Activated CD8-positive, alpha-beta memory T cell treated with anti-CD3 and anti-CD28 coated beads, Interleukin-2, amount 50 U/mL, for 1 hour (primary cell): ENCODE data around the gene DNMT3A.

Experiments
- DNase-seq: peaks from one replicate; pipeline ENCODE4 v3.0.0-alpha.2; 2020; ENCODE audit errors: extremely low read depth

DNMT3A gene

GRCh38 chr2:25343187-25343825, 1.6 kb upstream of the DNMT3A start:
- DNase-seq: no peak

GRCh38 chr2:25342372-25343186, 854 bp upstream of the DNMT3A start:
- peak; percentile 30 for DNase-seq

- DNase-seq: no peak
Observed at GRCh38 chr2:25341011-25341727, 556 bp downstream of the DNMT3A start.

GRCh38 chr2:25340181-25340921, 1.4 kb downstream of the DNMT3A start:
- DNase-seq: no peak

GRCh38 chr2:25339791-25340180, 1.9 kb downstream of the DNMT3A start:
- no peak for DNase-seq

GRCh38 chr2:25339211-25339674, 2.5 kb downstream of the DNMT3A start:
- DNase-seq: no peak

GRCh38 chr2:25338401-25338800, 3.3 kb downstream of the DNMT3A start:
- DNase-seq: no peak

- no peak for DNase-seq
Observed at GRCh38 chr2:25337891-25338290, 3.8 kb downstream of the DNMT3A start.

- DNase-seq: no peak
Observed at GRCh38 chr2:25337276-25337675, 4.4 kb downstream of the DNMT3A start.

- no peak for DNase-seq
Observed at GRCh38 chr2:25336383-25336841, 5.3 kb downstream of the DNMT3A start.

- no peak for DNase-seq
Observed at GRCh38 chr2:25335971-25336370, 5.8 kb downstream of the DNMT3A start.

- DNase-seq: no peak
Observed at GRCh38 chr2:25335204-25335603, 6.5 kb downstream of the DNMT3A start.

- no peak for DNase-seq
Observed at GRCh38 chr2:25334482-25334881, 7.2 kb downstream of the DNMT3A start.

GRCh38 chr2:25333981-25334380, 7.7 kb downstream of the DNMT3A start:
- DNase-seq: no peak

GRCh38 chr2:25332571-25332970, 9.2 kb downstream of the DNMT3A start:
- DNase-seq: no peak

- no peak for DNase-seq
Observed at GRCh38 chr2:25331686-25332365, 9.9 kb downstream of the DNMT3A start.

GRCh38 chr2:25330937-25331336, 10.8 kb downstream of the DNMT3A start:
- no peak for DNase-seq

GRCh38 chr2:25330273-25330672, 11.5 kb downstream of the DNMT3A start:
- DNase-seq: no peak

GRCh38 chr2:25328152-25329085, 13.3 kb downstream of the DNMT3A start:
- DNase-seq: no peak
